Esophagus squamous epithelium (tissue), 5 donors: ENCODE measurements around the gene SHISAL1. TPM values are rescaled to one million over a fixed set of nuclear protein-coding genes. Genes with fewer than 3 reads are reported as not detected.

ENCODE experiments used
- DNase-seq: peaks from one replicate; lab custom pipeline; 2025; lab: John Stamatoyannopoulos, UW
- H3K27ac ChIP-seq, 4 donors: fragments of 200-600 bp; sonication (generic); one replicate each; pipeline ENCODE4 v1.5.1; 2016 to 2019; ENCODE audit warnings: mild to moderate bottlenecking in 1 of 4
- H3K27me3 ChIP-seq, 4 donors: fragments of 200-600 bp; sonication (generic); 1 replicate in 3 of 4; 2 replicates in 1 of 4; pipeline versions ENCODE4 v1.5.1 to v1.6.0; 2017 to 2021; ENCODE audit warnings: antibody characterized with exemption in 1 of 4
- H3K36me3 ChIP-seq, 3 donors: fragments of 200-600 bp; sonication (generic); one replicate each; pipeline ENCODE4 v1.5.1; 2016 to 2019
- H3K4me1 ChIP-seq, 3 donors: fragments of 200-600 bp; sonication (generic); one replicate each; pipeline ENCODE4 v1.5.1; 2017 to 2019
- H3K4me3 ChIP-seq, 4 donors: fragments of 200-600 bp; sonication (generic); 1 replicate in 3 of 4; 2 replicates in 1 of 4; pipeline ENCODE4 v1.5.1; 2016 to 2019; ENCODE audit warnings: mild to moderate bottlenecking in 2 of 4, moderate library complexity in 1 of 4
- H3K9me3 ChIP-seq, 3 donors: fragments of 200-600 bp; sonication (generic); one replicate each; pipeline ENCODE4 v1.5.1; 2016 to 2019
- CTCF ChIP-seq, 6 experiments: fragments of 450-650 bp in 4 of 6; fragments of 200-600 bp in 2 of 6; sonication (generic) in 2 of 6; IDR thresholded peaks; one replicate each; pipeline ENCODE4 v1.5.1; 2016 to 2019; ENCODE audit warnings: antibody characterized with exemption in 6 of 6, mild to moderate bottlenecking in 4 of 6, moderate library complexity in 4 of 6
- POLR2A ChIP-seq, 4 donors: fragments of 450-650 bp; IDR thresholded peaks; one replicate each; pipeline ENCODE4 v1.6.1; 2017; ENCODE audit warnings: antibody characterized with exemption in 4 of 4, mild to moderate bottlenecking in 4 of 4, moderate library complexity in 3 of 4
- WGBS, 2 donors: methylation state at CpG; one replicate each; pipeline ENCODE4 v1.1.5; 2018; 5-methylcytosine and 5-hydroxymethylcytosine counted together
- intact Hi-C: fragments of 100-400 bp; cut with DNase I; formaldehyde crosslinking; loops from one replicate; pipeline ENCODE4 v1.15.0; 2022
- total RNA-seq, 4 donors: library from RNA; depleted of rRNA; stranded (reverse); fragments of >200 nt; gene quantifications; one replicate each; pipeline ENCODE4 v1.1.0, GENCODE V29; 2016
- donor health status: DM: yes; HTN: yes; CAD: no.

Gene SHISAL1
- total RNA-seq, 4 donors from 2014 or later = 0.08 to 1.3 (median 0.31) TPM

DNA sequence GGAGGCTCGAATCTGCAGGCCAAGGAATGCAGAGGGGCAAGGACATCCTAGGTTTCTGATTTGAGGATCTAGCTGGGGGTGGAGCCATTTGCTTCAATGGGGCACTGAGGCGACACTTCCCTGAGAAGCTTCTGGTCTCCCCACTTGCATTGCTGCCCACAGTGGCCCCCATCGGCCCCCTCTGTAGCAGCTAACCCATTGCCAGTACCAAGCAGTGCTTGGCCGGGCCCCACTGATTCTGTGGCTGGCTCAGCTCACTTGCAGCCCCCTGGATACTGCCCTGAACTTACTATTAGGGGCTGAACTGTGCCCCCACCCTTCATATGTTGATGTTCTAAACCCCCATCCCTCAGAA, 42.9 kb upstream of the SHISAL1 start:
- 82 to 83% methylated on average over 3 of the region's 4 CpGs for WGBS, 2 donors
- H3K9me3 ChIP-seq = no peaks in the 10 kb centered on the region
- peaks cover 0 to 87% (median 0%) of the 10 kb centered on the region in 4 donors for H3K27me3 ChIP-seq
- no peaks in the 10 kb centered on the region for H3K36me3 ChIP-seq
- intact Hi-C loops = no loop called here
- no peak for DNase-seq
- peaks cover 5 to 43% (median 25%) of the 10 kb centered on the region in 3 donors for H3K4me1 ChIP-seq
- H3K27ac ChIP-seq = no peak overlapping the region
- H3K4me3 ChIP-seq = no peak overlapping the region
- no peak for TF ChIP-seq POLR2A (IDR thresholded peaks at IDR 0.05)
- TF ChIP-seq CTCF (IDR thresholded peaks at IDR 0.05) = no peak

GRCh38 chr22:44354288-44354687, 41.5 kb upstream of the SHISAL1 start:
- WGBS, 2 donors = 72 to 73% methylated on average over 4 to 6 of the region's 7 CpGs
- Histone ChIP-seq H3K4me3 (no peak overlapping the region), H3K4me1 (peaks cover 0 to 29% (median 12%) of the 10 kb centered on the region in 3 donors), H3K36me3 (no peaks in the 10 kb centered on the region), H3K27me3 (peaks cover 0 to 96% (median 0%) of the 10 kb centered on the region in 4 donors), H3K27ac (no peak overlapping the region), H3K9me3 (no peaks in the 10 kb centered on the region)
- no peak for TF ChIP-seq POLR2A (IDR thresholded peaks at IDR 0.05)
- no peak for TF ChIP-seq CTCF (IDR thresholded peaks at IDR 0.05)
- intact Hi-C loops = no loop called here
- no peak for DNase-seq

DNA sequence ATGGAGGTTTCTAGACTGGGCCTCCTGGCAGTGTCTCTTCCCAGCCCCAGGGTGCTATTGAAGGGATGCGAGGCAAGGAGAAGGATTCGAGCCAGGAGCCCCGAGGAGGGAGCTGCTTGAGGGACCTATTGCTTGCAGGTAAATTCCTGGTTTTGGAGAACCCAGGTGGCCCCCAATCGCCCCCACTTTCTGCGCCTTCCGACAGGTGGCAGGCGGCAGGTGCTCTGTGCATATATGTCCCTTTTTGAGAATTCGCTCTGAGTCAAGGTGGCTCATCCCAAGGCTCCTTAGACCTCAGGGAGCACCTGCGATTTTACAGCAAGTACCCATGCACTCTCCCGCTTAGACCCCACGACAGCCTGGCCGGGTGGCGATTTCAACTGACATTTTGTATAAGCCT, 40.3 kb upstream of the SHISAL1 start:
- no peak overlapping the region for H3K4me3 ChIP-seq
- H3K36me3 ChIP-seq = no peaks in the 10 kb centered on the region
- intact Hi-C loops = no loop called here
- H3K27me3 ChIP-seq = peaks cover 0 to 96% (median 0%) of the 10 kb centered on the region in 4 donors
- WGBS, 2 donors = 82 to 96% methylated on average over 7 to 9 of the region's 13 CpGs
- H3K27ac ChIP-seq = no peak overlapping the region
- DNase-seq = no peak
- TF ChIP-seq POLR2A (IDR thresholded peaks at IDR 0.05) = no peak
- TF ChIP-seq CTCF (IDR thresholded peaks at IDR 0.05) = no peak
- H3K9me3 ChIP-seq = no peaks in the 10 kb centered on the region
- peaks cover 0 to 20% (median 12%) of the 10 kb centered on the region in 3 donors for H3K4me1 ChIP-seq

DNA sequence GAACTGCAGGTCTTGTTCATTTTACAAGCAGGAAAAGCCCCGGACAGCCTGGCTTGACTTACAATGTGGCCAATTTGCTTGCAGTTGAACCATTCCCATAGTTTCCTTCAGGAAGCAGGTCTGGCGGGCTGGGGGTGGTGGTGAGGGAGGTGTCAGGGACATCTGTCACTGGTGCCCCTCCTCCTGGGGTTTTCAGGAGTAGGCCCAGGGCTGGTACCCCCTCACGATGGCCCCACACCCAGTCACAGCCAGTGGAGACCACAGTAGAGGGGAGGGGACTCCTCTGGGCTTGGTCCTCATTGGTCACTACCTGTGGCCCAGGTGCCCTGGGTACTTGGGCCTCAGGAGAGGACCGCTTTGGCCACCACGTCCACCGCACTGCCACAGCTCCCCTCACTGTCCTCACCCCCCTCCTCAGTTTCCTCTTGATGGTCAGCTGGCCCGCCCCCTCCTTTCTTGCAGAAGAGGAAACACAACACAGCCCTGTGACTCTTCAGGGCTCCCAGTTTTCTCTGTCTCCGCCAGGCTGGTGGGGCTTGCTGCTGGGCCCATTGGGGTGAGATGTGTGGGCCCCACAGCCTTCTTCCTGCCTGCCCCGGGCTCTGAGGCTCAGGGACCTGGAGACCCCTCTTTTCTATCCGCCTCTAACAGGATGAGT, 39.8 kb upstream of the SHISAL1 start:
- H3K36me3 ChIP-seq = no peaks in the 10 kb centered on the region
- H3K4me1 ChIP-seq = peaks cover 0 to 15% (median 10%) of the 10 kb centered on the region in 3 donors
- no peaks in the 10 kb centered on the region for H3K9me3 ChIP-seq
- peaks cover 0 to 94% (median 0%) of the 10 kb centered on the region in 4 donors for H3K27me3 ChIP-seq
- H3K27ac ChIP-seq = no peak overlapping the region
- intact Hi-C loops = no loop called here
- no peak overlapping the region for H3K4me3 ChIP-seq
- no peak for DNase-seq
- 72 to 73% methylated on average over 3 to 9 of the region's 10 CpGs for WGBS, 2 donors
- no peak for TF ChIP-seq CTCF (IDR thresholded peaks at IDR 0.05)
- no peak for TF ChIP-seq POLR2A (IDR thresholded peaks at IDR 0.05)

- no peak overlapping the region for H3K27ac ChIP-seq
- H3K27me3 ChIP-seq = peaks cover 0 to 94% (median 0%) of the 10 kb centered on the region in 4 donors
- intact Hi-C loops = no loop called here
- TF ChIP-seq CTCF (IDR thresholded peaks at IDR 0.05) (no peak), POLR2A (IDR thresholded peaks at IDR 0.05) (no peak)
- no peaks in the 10 kb centered on the region for H3K36me3 ChIP-seq
- no peak overlapping the region for H3K4me3 ChIP-seq
- no peak for DNase-seq
- peaks cover 0 to 11% (median 7%) of the 10 kb centered on the region in 3 donors for H3K4me1 ChIP-seq
- 10 to 13% methylated on average over 10 to 11 of the region's 11 CpGs for WGBS, 2 donors
- no peaks in the 10 kb centered on the region for H3K9me3 ChIP-seq
Observed at GRCh38 chr22:44351685-44352377, 39.1 kb upstream of the SHISAL1 start.
